Peyer's patch (tissue), 4 donors: Measurements from ENCODE around the gene DMKN. TPM values are rescaled to one million over a fixed set of nuclear protein-coding genes. Genes with fewer than 3 reads are reported as not detected.

Experiments
- DNase-seq, 3 donors: peaks; one replicate each; pipeline ENCODE4 v3.0.0-alpha.2; 2017 to 2019
- H3K27ac ChIP-seq, 4 donors: fragments of 200-600 bp; sonication (generic); one replicate each; pipeline ENCODE4 v1.5.1; 2016 to 2019
- H3K27me3 ChIP-seq, 2 donors: fragments of 200-600 bp; sonication (generic); one replicate each; pipeline ENCODE4 v1.5.1; 2019
- H3K36me3 ChIP-seq, 3 donors: fragments of 200-600 bp; sonication (generic); one replicate each; pipeline ENCODE4 v1.5.1; 2016 to 2019
- H3K4me1 ChIP-seq, 4 donors: fragments of 200-600 bp; sonication (generic); one replicate each; pipeline ENCODE4 v1.5.1; 2016 to 2019
- H3K4me3 ChIP-seq, 4 donors: fragments of 200-600 bp; sonication (generic); 1 replicate in 3 of 4; 2 replicates in 1 of 4; pipeline ENCODE4 v1.5.1; 2016 to 2019; ENCODE audit warnings: mild to moderate bottlenecking in 1 of 4
- H3K9me3 ChIP-seq, 4 donors: fragments of 200-600 bp; sonication (generic); one replicate each; pipeline ENCODE4 v1.5.1; 2016 to 2019; ENCODE audit warnings: mild to moderate bottlenecking in 1 of 4
- CTCF ChIP-seq, 6 experiments: fragments of 450-650 bp in 4 of 6; fragments of 200-600 bp in 2 of 6; sonication (generic) in 1 of 6; IDR thresholded peaks; one replicate each; pipeline ENCODE4 v1.5.1; 2017 to 2019; ENCODE audit warnings: antibody characterized with exemption in 6 of 6, mild to moderate bottlenecking in 3 of 6, moderate library complexity in 1 of 6
- POLR2A ChIP-seq, 2 donors: fragments of 450-650 bp; IDR thresholded peaks; one replicate each; pipeline ENCODE4 v1.5.1; 2017; ENCODE audit warnings: antibody characterized with exemption in 2 of 2, mild to moderate bottlenecking in 2 of 2, moderate library complexity in 2 of 2
- total RNA-seq, 4 donors: library from RNA; depleted of rRNA; stranded (reverse); fragments of >200 nt; gene quantifications; one replicate each; pipeline ENCODE4 v1.1.0, GENCODE V29; 2016

DMKN gene
- total RNA-seq, 4 donors from 2014 or later: 1.9 to 29.7 (median 10.7) TPM; not detected in 1

GRCh38 chr19:35455616-35456201, 57.7 kb downstream of the DMKN start:
- H3K27me3 ChIP-seq: no peaks in the 10 kb centered on the region
- TF ChIP-seq CTCF (IDR thresholded peaks at IDR 0.05) (no peak), POLR2A (IDR thresholded peaks at IDR 0.05) (no peak)
- H3K36me3 ChIP-seq: no peaks in the 10 kb centered on the region

DNA sequence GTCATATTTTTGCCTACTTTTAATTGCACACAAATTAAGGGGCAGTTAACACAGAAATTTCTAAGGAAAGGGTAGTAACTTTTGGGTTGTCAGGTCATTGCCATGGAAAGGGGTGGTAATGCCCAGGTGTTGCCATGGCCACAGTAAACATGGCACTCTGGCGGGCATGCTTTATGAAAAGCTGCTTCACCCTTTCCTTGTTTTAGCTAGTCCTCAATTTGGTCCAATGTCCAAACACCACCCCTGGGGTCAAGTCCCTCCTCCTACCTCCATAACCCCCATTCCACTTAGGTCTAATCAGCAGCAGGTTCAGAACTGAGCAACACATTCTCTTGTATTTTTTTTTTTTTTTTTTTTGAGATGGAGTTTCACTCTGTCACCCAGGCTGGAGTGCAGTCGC, 58.8 kb downstream of the DMKN start:
- H3K4me1 ChIP-seq: peaks cover 0 to 18% (median 15%) of the 10 kb centered on the region in 4 donors
- H3K36me3 ChIP-seq: no peaks in the 10 kb centered on the region
- H3K4me3 ChIP-seq: no peak overlapping the region
- H3K27me3 ChIP-seq: no peaks in the 10 kb centered on the region
- H3K27ac ChIP-seq: no peak overlapping the region
- H3K9me3 ChIP-seq: no peaks in the 10 kb centered on the region
- no peak for DNase-seq
- TF ChIP-seq POLR2A (IDR thresholded peaks at IDR 0.05) (no peak), CTCF (IDR thresholded peaks at IDR 0.05) (no peak)

More at GRCh38 chr19:35455616-35456201, 57.7 kb downstream of the DMKN start:
- H3K4me3 ChIP-seq: no peak overlapping the region
- no peaks in the 10 kb centered on the region for H3K9me3 ChIP-seq
- H3K27ac ChIP-seq: no peak overlapping the region
- H3K4me1 ChIP-seq: peaks cover 0 to 27% (median 11%) of the 10 kb centered on the region in 4 donors
- DNase-seq: no peak

- no peak for TF ChIP-seq CTCF (IDR thresholded peaks at IDR 0.05)
- no peak for TF ChIP-seq POLR2A (IDR thresholded peaks at IDR 0.05)
- Histone ChIP-seq H3K4me3 (no peak overlapping the region), H3K36me3 (no peaks in the 10 kb centered on the region), H3K27ac (no peak overlapping the region), H3K9me3 (no peaks in the 10 kb centered on the region), H3K27me3 (no peaks in the 10 kb centered on the region), H3K4me1 (peaks cover 0 to 26% (median 4%) of the 10 kb centered on the region in 4 donors)
- no peak for DNase-seq
Observed at GRCh38 chr19:35451338-35452096, 61.9 kb downstream of the DMKN start.

DNA sequence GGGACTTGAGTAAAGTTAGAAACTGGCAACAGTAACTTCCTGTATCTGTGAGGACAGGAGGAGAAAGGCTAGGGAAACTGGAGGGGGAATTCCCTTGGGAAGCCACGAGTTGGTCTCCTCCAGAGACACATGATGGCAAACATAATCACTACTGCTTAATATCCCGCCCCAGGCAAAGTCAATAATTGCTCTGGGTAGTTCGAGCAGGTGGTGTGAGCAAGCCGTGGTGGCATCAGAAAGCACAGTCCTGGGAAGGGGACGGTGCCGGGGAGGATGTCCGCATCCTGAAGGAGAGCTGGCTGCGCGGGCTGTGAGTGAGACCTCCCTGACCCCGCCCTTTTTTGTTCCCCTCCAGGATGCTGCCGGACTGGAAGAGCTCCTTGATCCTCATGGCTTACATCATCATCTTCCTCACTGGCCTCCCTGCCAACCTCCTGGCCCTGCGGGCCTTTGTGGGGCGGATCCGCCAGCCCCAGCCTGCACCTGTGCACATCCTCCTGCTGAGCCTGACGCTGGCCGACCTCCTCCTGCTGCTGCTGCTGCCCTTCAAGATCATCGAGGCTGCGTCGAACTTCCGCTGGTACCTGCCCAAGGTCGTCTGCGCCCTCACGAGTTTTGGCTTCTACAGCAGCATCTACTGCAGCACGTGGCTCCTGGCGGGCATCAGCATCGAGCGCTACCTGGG, 63.9 kb downstream of the DMKN start:
- H3K4me3 ChIP-seq: no peak overlapping the region
- DNase-seq: peak in 2 of 3 donors; percentile 58 to 62
- no peaks in the 10 kb centered on the region for H3K27me3 ChIP-seq
- H3K4me1 ChIP-seq: peaks cover 0 to 26% (median 4%) of the 10 kb centered on the region in 4 donors
- no peaks in the 10 kb centered on the region for H3K9me3 ChIP-seq
- H3K36me3 ChIP-seq: no peaks in the 10 kb centered on the region
- peak overlapping the region in 2 of 4 donors; percentile 57 to 59 for H3K27ac ChIP-seq
- TF ChIP-seq CTCF (IDR thresholded peaks at IDR 0.05) (no peak), POLR2A (IDR thresholded peaks at IDR 0.05) (no peak)

GRCh38 chr19:35447606-35448469, 65.6 kb downstream of the DMKN start, which contains the start of gene FFAR2:
FFAR2 (plus strand) TSS chr19:35448257; CDS start chr19:35449715, 1,458 bp downstream.
- Histone ChIP-seq H3K27ac (peak within 1 kb of the TSS in 3 of 4 donors; percentile 21 to 59 (median 57)), H3K4me3 (no peak within 1 kb of the TSS), H3K4me1 (peaks cover 0 to 26% (median 4%) of the 10 kb centered on the region in 4 donors), H3K9me3 (no peaks in the 10 kb centered on the region), H3K27me3 (no peaks in the 10 kb centered on the region), H3K36me3 (no peaks in the 10 kb centered on the region)
- TF ChIP-seq CTCF (IDR thresholded peaks at IDR 0.05) (no peak), POLR2A (IDR thresholded peaks at IDR 0.05) (no peak)
- no peak for DNase-seq
